ENCODE measurements around the gene MYCBP2. TPM values are rescaled to one million over a fixed set of nuclear protein-coding genes. Genes with fewer than 3 reads are reported as not detected.

MYCBP2 gene
- total RNA-seq, 1 experiment from 2014 or later: 55.6 TPM

DNA sequence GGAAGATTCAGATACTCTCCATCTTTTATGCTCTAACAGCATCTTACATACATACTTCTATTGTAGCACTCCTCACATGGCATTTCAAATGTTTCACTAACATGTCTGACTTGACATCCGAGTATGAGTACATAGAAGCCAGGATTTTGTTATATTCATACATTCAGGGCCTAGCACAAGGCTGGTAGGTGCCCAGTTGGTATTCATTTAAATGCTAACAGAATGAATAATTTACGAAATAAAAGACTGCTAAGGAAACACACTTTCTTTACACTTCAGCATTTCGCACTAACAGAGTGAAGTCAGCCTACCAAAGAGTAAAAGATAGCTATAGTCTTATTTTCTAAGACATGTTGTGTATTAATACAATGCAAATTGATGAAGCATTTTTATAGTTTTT is 232.1 kb downstream of the MYCBP2 start:
- TF ChIP-seq EZH2 (IDR thresholded peaks at IDR 0.05; ENCODE audit: low read depth): no peak
- ChIA-PET POLR2A (ENCODE audit: unreplicated experiment) (no interaction called here), CTCF (no interaction called here)
- Histone ChIP-seq H3K36me3 (ENCODE audit: low read depth) (no peaks in the 10 kb centered on the region), H2AFZ (no peak overlapping the region), H3K4me3 (no peak overlapping the region), H3F3A (ENCODE audit: insufficient read depth, low read depth) (no peaks in the 10 kb centered on the region), H3K27me3 (ENCODE audit: insufficient read depth, low read depth) (no peaks in the 10 kb centered on the region), H3K9me2 (ENCODE audit: insufficient read depth) (no peaks in the 10 kb centered on the region), H3K27ac (no peak overlapping the region), H3K9me3 (ENCODE audit: insufficient read depth, low read depth) (no peaks in the 10 kb centered on the region), H3K4me2 (no peak overlapping the region), H3K4me1 (replicated peaks; ENCODE audit: insufficient read depth) (no peaks in the 10 kb centered on the region), H4K20me1 (ENCODE audit: insufficient read depth) (no peaks in the 10 kb centered on the region), H3K79me2 (ENCODE audit: low read depth) (no peaks in the 10 kb centered on the region)
- BruUV-seq (replicated peaks): no TSS peak
- DNase-seq: no peak
- intact Hi-C loops (cut with micrococcal nuclease; ENCODE audit: unreplicated experiment): no loop called here

DNA sequence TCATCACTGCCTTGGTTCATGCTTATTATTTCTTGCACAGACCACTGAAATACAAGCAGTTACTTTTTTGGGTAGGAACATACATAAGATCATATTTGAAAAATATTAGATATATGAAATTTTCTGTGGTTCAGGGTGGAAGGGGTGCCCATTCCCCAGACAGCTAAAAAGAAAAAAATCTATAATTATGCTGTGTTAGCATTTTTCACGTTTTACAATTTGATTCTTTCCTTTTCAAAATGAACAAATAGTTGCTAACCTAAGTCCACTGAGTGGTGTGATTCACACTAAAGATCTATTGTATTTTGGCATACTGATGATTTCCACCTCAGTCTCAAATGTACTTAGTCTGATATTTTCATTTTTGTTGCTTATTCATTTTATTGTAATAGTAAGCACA is 233.2 kb downstream of the MYCBP2 start:
- Histone ChIP-seq H3K36me3 (ENCODE audit: low read depth) (no peaks in the 10 kb centered on the region), H3K4me3 (no peak overlapping the region), H2AFZ (no peak overlapping the region), H3K9me3 (ENCODE audit: insufficient read depth, low read depth) (no peaks in the 10 kb centered on the region), H3K27me3 (ENCODE audit: insufficient read depth, low read depth) (no peaks in the 10 kb centered on the region), H3F3A (ENCODE audit: insufficient read depth, low read depth) (no peaks in the 10 kb centered on the region), H3K4me1 (replicated peaks; ENCODE audit: insufficient read depth) (no peaks in the 10 kb centered on the region), H4K20me1 (ENCODE audit: insufficient read depth) (no peaks in the 10 kb centered on the region), H3K9me2 (ENCODE audit: insufficient read depth) (no peaks in the 10 kb centered on the region), H3K79me2 (ENCODE audit: low read depth) (no peaks in the 10 kb centered on the region), H3K27ac (no peak overlapping the region), H3K4me2 (no peak overlapping the region)
- POLR2A ChIA-PET (ENCODE audit: unreplicated experiment): no interaction called here
- no peak for TF ChIP-seq EZH2 (IDR thresholded peaks at IDR 0.05; ENCODE audit: low read depth)
- TF ChIP-seq, protein P1, sequence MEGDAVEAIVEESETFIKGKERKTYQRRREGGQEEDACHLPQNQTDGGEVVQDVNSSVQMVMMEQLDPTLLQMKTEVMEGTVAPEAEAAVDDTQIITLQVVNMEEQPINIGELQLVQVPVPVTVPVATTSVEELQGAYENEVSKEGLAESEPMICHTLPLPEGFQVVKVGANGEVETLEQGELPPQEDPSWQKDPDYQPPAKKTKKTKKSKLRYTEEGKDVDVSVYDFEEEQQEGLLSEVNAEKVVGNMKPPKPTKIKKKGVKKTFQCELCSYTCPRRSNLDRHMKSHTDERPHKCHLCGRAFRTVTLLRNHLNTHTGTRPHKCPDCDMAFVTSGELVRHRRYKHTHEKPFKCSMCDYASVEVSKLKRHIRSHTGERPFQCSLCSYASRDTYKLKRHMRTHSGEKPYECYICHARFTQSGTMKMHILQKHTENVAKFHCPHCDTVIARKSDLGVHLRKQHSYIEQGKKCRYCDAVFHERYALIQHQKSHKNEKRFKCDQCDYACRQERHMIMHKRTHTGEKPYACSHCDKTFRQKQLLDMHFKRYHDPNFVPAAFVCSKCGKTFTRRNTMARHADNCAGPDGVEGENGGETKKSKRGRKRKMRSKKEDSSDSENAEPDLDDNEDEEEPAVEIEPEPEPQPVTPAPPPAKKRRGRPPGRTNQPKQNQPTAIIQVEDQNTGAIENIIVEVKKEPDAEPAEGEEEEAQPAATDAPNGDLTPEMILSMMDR (conservative IDR thresholded peaks at IDR 0.05): no peak
- CTCF ChIA-PET: no interaction called here
- BruUV-seq (replicated peaks): no TSS peak
- DNase-seq: no peak
- intact Hi-C loops (cut with micrococcal nuclease; ENCODE audit: unreplicated experiment): no loop called here

- Histone ChIP-seq H3K27me3 (ENCODE audit: insufficient read depth, low read depth) (no peaks in the 10 kb centered on the region), H3K27ac (no peak overlapping the region), H3F3A (ENCODE audit: insufficient read depth, low read depth) (no peaks in the 10 kb centered on the region), H3K4me3 (no peak overlapping the region), H4K20me1 (ENCODE audit: insufficient read depth) (no peaks in the 10 kb centered on the region), H3K9me2 (ENCODE audit: insufficient read depth) (no peaks in the 10 kb centered on the region), H2AFZ (no peak overlapping the region), H3K9me3 (ENCODE audit: insufficient read depth, low read depth) (no peaks in the 10 kb centered on the region), H3K4me2 (no peak overlapping the region), H3K36me3 (ENCODE audit: low read depth) (peaks cover 28% of the 10 kb centered on the region; the same call in 1 of the 2 replicates), H3K79me2 (ENCODE audit: low read depth) (no peaks in the 10 kb centered on the region), H3K4me1 (replicated peaks; ENCODE audit: insufficient read depth) (no peaks in the 10 kb centered on the region)
- no TSS peak for BruUV-seq (replicated peaks)
- POLR2A ChIA-PET (ENCODE audit: unreplicated experiment): no interaction called here
- TF ChIP-seq EZH2 (IDR thresholded peaks at IDR 0.05; ENCODE audit: low read depth): no peak
- TF ChIP-seq, protein P1 (conservative IDR thresholded peaks at IDR 0.05): no peak
- DNase-seq: no peak
- intact Hi-C loops (cut with micrococcal nuclease; ENCODE audit: unreplicated experiment): no loop called here
- CTCF ChIA-PET: no interaction called here
Observed at GRCh38 chr13:77084755-77085154, 242.1 kb downstream of the MYCBP2 start.

DNA sequence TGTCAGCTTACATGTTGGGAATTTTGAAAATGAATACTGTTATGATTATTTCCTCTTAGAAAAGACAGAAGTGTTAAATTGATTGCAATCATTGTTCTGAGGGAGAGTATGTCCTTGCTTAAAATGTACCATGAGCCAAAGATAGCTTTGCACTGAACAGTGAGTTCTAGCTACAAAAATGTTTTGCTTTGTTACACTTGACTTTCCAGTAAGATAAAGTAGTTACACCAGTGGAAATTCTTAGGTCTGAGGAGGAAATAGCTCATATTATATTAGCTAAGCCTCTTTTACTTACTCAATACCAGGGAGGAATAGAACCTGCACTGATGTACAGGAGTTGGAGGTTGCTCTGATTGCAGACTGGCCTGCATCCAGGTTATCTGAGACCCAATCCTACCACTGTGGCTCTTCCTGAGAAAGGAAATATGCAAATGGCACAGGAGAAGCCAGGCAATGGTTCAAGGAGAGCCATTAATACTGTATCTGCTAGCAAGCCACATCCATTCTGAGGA is 246.9 kb downstream of the MYCBP2 start:
- H3K4me1 ChIP-seq (replicated peaks; ENCODE audit: insufficient read depth): no peaks in the 10 kb centered on the region
- H3K27me3 ChIP-seq (ENCODE audit: insufficient read depth, low read depth): no peaks in the 10 kb centered on the region
- H2AFZ ChIP-seq: no peak overlapping the region
- ChIA-PET CTCF (no interaction called here), POLR2A (ENCODE audit: unreplicated experiment) (no interaction called here)
- no peak overlapping the region for H3K4me3 ChIP-seq
- H3K9me2 ChIP-seq (ENCODE audit: insufficient read depth): no peaks in the 10 kb centered on the region
- no peak overlapping the region for H3K4me2 ChIP-seq
- no TSS peak for BruUV-seq (replicated peaks)
- intact Hi-C loops (cut with micrococcal nuclease; ENCODE audit: unreplicated experiment): no loop called here
- H3F3A ChIP-seq (ENCODE audit: insufficient read depth, low read depth): no peaks in the 10 kb centered on the region
- peaks cover 35% of the 10 kb centered on the region; the same call in 1 of the 2 replicates for H3K36me3 ChIP-seq (ENCODE audit: low read depth)
- no peaks in the 10 kb centered on the region for H3K9me3 ChIP-seq (ENCODE audit: insufficient read depth, low read depth)
- H3K79me2 ChIP-seq (ENCODE audit: low read depth): no peaks in the 10 kb centered on the region
- TF ChIP-seq EZH2 (IDR thresholded peaks at IDR 0.05; ENCODE audit: low read depth): no peak
- TF ChIP-seq, protein P1 (conservative IDR thresholded peaks at IDR 0.05): no peak
- H4K20me1 ChIP-seq (ENCODE audit: insufficient read depth): no peaks in the 10 kb centered on the region
- no peak for DNase-seq
- H3K27ac ChIP-seq: no peak overlapping the region
